ENCODE measurements around the gene OAT. TPM values are rescaled to one million over a fixed set of nuclear protein-coding genes. Genes with fewer than 3 reads are reported as not detected.

OAT gene
- total and polyA plus RNA-seq, 8 donors: 26.1 to 243 (median 69.4) TPM

GRCh38 chr10:124380256-124380995 is 38.3 kb downstream of the OAT start:
- Histone ChIP-seq H3K4me3 (no peak overlapping the region), H3K9me3 (no peaks in the 10 kb centered on the region), H3K4me1 (no peaks in the 10 kb centered on the region), H3K27ac (no peak overlapping the region), H3K36me3 (no peaks in the 10 kb centered on the region), H3K27me3 (peaks cover 0 to 57% (median 18%) of the 10 kb centered on the region in 3 donors)
- intact Hi-C loops (cut with DNase I; ENCODE audit: low total_unique reads): loop anchor here (10.0 kb wide), 1 partner anchor 796 kb away; no protein-coding TSS in a partner anchor
- no peak for TF ChIP-seq POLR2AphosphoS5 (IDR thresholded peaks at IDR 0.05)
- DNase-seq: no peak
- WGBS, 5 donors: 65 to 74% (median 71%) methylated on average over 9 of the region's 9 CpGs

- intact Hi-C loops (cut with DNase I; ENCODE audit: low total_unique reads): loop anchor here (5.0 to 10.0 kb wide), 2 partner anchors 377 to 795 kb away; no protein-coding TSS in a partner anchor
- Histone ChIP-seq H3K4me1 (no peaks in the 10 kb centered on the region), H3K9me3 (no peaks in the 10 kb centered on the region), H3K36me3 (no peaks in the 10 kb centered on the region), H3K27me3 (peaks cover 0 to 60% (median 18%) of the 10 kb centered on the region in 3 donors), H3K27ac (no peak overlapping the region), H3K4me3 (no peak overlapping the region)
- WGBS, 5 donors: 66 to 77% (median 74%) methylated on average over 10 of the region's 10 CpGs
- TF ChIP-seq POLR2A (IDR thresholded peaks at IDR 0.05) (no peak), EP300 (IDR thresholded peaks at IDR 0.05) (no peak), POLR2AphosphoS5 (IDR thresholded peaks at IDR 0.05) (no peak)
- TF ChIP-seq, protein P1, sequence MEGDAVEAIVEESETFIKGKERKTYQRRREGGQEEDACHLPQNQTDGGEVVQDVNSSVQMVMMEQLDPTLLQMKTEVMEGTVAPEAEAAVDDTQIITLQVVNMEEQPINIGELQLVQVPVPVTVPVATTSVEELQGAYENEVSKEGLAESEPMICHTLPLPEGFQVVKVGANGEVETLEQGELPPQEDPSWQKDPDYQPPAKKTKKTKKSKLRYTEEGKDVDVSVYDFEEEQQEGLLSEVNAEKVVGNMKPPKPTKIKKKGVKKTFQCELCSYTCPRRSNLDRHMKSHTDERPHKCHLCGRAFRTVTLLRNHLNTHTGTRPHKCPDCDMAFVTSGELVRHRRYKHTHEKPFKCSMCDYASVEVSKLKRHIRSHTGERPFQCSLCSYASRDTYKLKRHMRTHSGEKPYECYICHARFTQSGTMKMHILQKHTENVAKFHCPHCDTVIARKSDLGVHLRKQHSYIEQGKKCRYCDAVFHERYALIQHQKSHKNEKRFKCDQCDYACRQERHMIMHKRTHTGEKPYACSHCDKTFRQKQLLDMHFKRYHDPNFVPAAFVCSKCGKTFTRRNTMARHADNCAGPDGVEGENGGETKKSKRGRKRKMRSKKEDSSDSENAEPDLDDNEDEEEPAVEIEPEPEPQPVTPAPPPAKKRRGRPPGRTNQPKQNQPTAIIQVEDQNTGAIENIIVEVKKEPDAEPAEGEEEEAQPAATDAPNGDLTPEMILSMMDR (IDR thresholded peaks at IDR 0.05): no peak
- no peak for DNase-seq
Measured at GRCh38 chr10:124379609-124380193, 39.0 kb downstream of the OAT start.

DNA sequence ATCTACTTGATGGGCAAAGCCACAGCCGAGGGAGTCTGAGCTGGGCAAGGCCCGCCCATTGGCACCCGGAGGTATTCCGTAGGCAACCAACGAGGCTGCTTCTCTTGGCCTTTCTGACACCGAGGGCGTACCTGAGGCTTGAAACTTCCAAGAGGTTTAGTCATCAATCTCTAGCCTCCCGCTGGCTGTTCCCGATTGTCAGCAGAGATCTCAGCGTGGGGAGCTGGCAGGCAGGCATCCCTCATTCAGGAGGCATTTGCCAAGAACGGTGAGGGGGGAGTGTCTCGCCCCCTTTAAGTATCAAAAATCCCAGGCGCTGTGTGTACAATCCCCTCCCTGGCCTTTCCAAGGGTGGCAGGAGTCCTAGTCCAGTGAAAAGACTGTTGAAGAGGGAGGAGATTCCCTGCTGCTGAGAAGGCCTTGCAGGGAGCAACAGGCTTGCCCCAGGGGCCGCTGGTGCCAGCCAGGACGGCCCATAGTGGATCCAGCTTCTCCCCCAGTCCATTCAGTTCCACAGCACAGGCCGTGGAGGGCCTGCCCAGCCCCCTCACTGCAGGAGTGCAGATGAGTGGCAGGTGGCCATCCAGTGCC is 39.7 kb downstream of the OAT start:
- Histone ChIP-seq H3K27ac (no peak overlapping the region), H3K9me3 (no peaks in the 10 kb centered on the region), H3K36me3 (no peaks in the 10 kb centered on the region), H3K27me3 (peaks cover 0 to 55% (median 18%) of the 10 kb centered on the region in 3 donors), H3K4me1 (no peaks in the 10 kb centered on the region), H3K4me3 (no peak overlapping the region)
- intact Hi-C loops (cut with DNase I; ENCODE audit: low total_unique reads): loop anchor here (5.0 kb wide), 1 partner anchor 377 kb away; no protein-coding TSS in a partner anchor
- TF ChIP-seq POLR2AphosphoS5 (IDR thresholded peaks at IDR 0.05): no peak
- TF ChIP-seq POLR2A (IDR thresholded peaks at IDR 0.05): no peak
- TF ChIP-seq, protein P1 (IDR thresholded peaks at IDR 0.05): no peak
- no peak for TF ChIP-seq EP300 (IDR thresholded peaks at IDR 0.05)
- no peak for DNase-seq
- 68 to 78% (median 73%) methylated on average over 15 to 16 of the region's 16 CpGs for WGBS, 5 donors

DNA sequence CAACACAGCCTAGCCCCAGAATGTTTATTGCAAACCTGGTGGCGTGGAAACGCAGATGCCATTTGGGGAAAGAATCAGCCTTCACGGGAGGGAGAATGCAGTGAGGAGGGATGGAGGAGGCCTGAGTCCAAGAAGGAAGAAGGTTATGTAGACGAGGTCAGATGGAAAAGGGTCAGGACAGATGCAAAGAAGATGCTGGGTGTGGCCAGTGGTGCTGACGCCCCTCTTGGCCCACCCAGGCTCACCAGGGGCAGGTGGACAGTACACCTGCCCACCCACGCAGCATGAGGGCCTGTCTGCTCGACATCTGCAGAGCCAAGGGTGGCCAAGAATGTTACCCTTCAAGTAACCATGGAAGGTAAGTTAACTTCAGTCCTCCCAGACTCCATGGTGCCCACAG is 40.5 kb downstream of the OAT start:
- no peaks in the 10 kb centered on the region for H3K36me3 ChIP-seq
- no peak overlapping the region for H3K4me3 ChIP-seq
- no peaks in the 10 kb centered on the region for H3K4me1 ChIP-seq
- intact Hi-C loops (cut with DNase I; ENCODE audit: low total_unique reads): loop anchor here (5.0 kb wide), 1 partner anchor 376 kb away; no protein-coding TSS in a partner anchor
- no peak for TF ChIP-seq POLR2AphosphoS5 (IDR thresholded peaks at IDR 0.05)
- no peak for TF ChIP-seq EP300 (IDR thresholded peaks at IDR 0.05)
- TF ChIP-seq POLR2A (IDR thresholded peaks at IDR 0.05): no peak
- TF ChIP-seq, protein P1 (IDR thresholded peaks at IDR 0.05): no peak
- DNase-seq: no peak
- H3K27ac ChIP-seq: no peak overlapping the region
- H3K27me3 ChIP-seq: peaks cover 0 to 55% (median 18%) of the 10 kb centered on the region in 3 donors
- 74 to 81% (median 78%) methylated on average over 7 of the region's 7 CpGs for WGBS, 5 donors
- H3K9me3 ChIP-seq: no peaks in the 10 kb centered on the region

Data from stomach (tissue), 9 donors.